Liver (tissue), 3 donors: Measurements from ENCODE around the gene DUSP21.
"Not testable (repeated sequence)": the region's sequence is repeated elsewhere in the genome, so short reads cannot be mapped to it uniquely, and the experiment has no call there.

Experiments
- GABPA ChIP-seq, 2 donors: IDR thresholded peaks in 1 of 2; conservative IDR thresholded peaks in 1 of 2; 2 replicates each; pipeline ENCODE4 v1.6.1; 2016; ENCODE audit warnings: antibody characterized with exemption in 2 of 2, mild to moderate bottlenecking in 1 of 2, moderate library complexity in 1 of 2
- HNF4A ChIP-seq, 2 donors: conservative IDR thresholded peaks; 2 replicates each; pipeline ENCODE4 v1.6.1; 2016; ENCODE audit warnings: antibody characterized with exemption in 2 of 2, mild to moderate bottlenecking in 2 of 2
- RAD21 ChIP-seq, 2 donors: IDR thresholded peaks; 2 replicates each; pipeline ENCODE4 v1.6.1; 2016; ENCODE audit warnings: antibody characterized with exemption in 2 of 2, mild to moderate bottlenecking in 2 of 2
- TAF1 ChIP-seq: conservative IDR thresholded peaks from 2 replicates; pipeline ENCODE4 v1.6.1; 2016; ENCODE audit warnings: antibody characterized with exemption, mild to moderate bottlenecking
- TF ChIP-seq, protein P1 (sequence below): fragments of 150-350 bp; IDR thresholded peaks from 2 replicates; pipeline ENCODE4 v1.5.1; 2017; ENCODE audit warnings: improper control_type of control experiment, low read depth, low read length; ENCODE audit not compliant: missing input control
- TF ChIP-seq, protein P2 (sequence below): IDR thresholded peaks from 2 replicates; pipeline ENCODE4 v1.6.1; 2016; ENCODE audit warnings: antibody characterized with exemption
- donor health status: healthy.
- donor health status: healthy.

DNA sequence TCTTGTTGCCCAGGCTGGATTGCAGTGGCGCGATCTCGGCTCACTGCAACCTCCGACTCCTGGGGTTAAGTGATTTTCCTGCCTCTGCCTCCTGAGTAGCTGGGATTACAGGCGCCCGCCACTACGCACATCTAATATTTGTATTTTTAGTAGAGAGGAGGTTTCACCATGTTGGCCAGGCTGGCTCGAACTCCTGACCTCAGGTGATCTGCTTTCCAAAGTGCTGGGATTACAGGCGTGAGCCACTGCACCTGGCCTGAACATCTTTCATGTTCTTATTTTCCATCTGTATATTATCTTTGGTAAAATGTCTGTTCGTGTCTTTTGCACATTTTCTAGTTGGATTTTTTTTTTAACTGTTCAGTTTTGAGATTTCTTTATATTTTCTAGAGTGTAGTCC, 46.9 kb downstream of the DUSP21 start:
- TF ChIP-seq, protein P1, sequence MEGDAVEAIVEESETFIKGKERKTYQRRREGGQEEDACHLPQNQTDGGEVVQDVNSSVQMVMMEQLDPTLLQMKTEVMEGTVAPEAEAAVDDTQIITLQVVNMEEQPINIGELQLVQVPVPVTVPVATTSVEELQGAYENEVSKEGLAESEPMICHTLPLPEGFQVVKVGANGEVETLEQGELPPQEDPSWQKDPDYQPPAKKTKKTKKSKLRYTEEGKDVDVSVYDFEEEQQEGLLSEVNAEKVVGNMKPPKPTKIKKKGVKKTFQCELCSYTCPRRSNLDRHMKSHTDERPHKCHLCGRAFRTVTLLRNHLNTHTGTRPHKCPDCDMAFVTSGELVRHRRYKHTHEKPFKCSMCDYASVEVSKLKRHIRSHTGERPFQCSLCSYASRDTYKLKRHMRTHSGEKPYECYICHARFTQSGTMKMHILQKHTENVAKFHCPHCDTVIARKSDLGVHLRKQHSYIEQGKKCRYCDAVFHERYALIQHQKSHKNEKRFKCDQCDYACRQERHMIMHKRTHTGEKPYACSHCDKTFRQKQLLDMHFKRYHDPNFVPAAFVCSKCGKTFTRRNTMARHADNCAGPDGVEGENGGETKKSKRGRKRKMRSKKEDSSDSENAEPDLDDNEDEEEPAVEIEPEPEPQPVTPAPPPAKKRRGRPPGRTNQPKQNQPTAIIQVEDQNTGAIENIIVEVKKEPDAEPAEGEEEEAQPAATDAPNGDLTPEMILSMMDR, result not testable (repeated sequence)
- TF ChIP-seq HNF4A (conservative IDR thresholded peaks at IDR 0.05); GABPA (IDR thresholded peaks at IDR 0.05 in 1 of 2, conservative IDR thresholded peaks at IDR 0.05 in 1 of 2); RAD21 (IDR thresholded peaks at IDR 0.05); TAF1: not testable (repeated sequence)
- TF ChIP-seq, protein P2, sequence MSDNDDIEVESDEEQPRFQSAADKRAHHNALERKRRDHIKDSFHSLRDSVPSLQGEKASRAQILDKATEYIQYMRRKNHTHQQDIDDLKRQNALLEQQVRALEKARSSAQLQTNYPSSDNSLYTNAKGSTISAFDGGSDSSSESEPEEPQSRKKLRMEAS, result not testable (repeated sequence)
